Glomerular visceral epithelial cell (primary cell): ENCODE measurements around the gene KMT2B.

ENCODE experiments used
- DNase-seq: peaks from one replicate; pipeline ENCODE4 v3.0.0-alpha.2; 2016; ENCODE audit errors: extremely low spot score

Gene KMT2B

GRCh38 chr19:35725216-35725861, 7.5 kb downstream of the KMT2B start:
- DNase-seq = no peak

- no peak for DNase-seq
Observed at GRCh38 chr19:35727053-35727955, 9.5 kb downstream of the KMT2B start.

- DNase-seq = no peak
Observed at GRCh38 chr19:35727956-35728706, 10.3 kb downstream of the KMT2B start.

GRCh38 chr19:35729021-35729420, 11.2 kb downstream of the KMT2B start:
- no peak for DNase-seq

- DNase-seq = no peak
Observed at GRCh38 chr19:35729763-35730162, 12.0 kb downstream of the KMT2B start.

- DNase-seq = no peak
Observed at GRCh38 chr19:35730326-35730725, 12.5 kb downstream of the KMT2B start.

GRCh38 chr19:35731353-35731752, 13.6 kb downstream of the KMT2B start:
- DNase-seq = no peak

GRCh38 chr19:35731779-35732405, 14.1 kb downstream of the KMT2B start:
- DNase-seq = no peak

GRCh38 chr19:35732540-35733179, 14.9 kb downstream of the KMT2B start:
- no peak for DNase-seq

GRCh38 chr19:35733180-35734125, 15.7 kb downstream of the KMT2B start:
- no peak for DNase-seq

GRCh38 chr19:35734273-35734672, 16.5 kb downstream of the KMT2B start:
- no peak for DNase-seq

- DNase-seq = no peak
Observed at GRCh38 chr19:35734889-35735288, 17.1 kb downstream of the KMT2B start.

- no peak for DNase-seq
Observed at GRCh38 chr19:35736913-35737886, 19.4 kb downstream of the KMT2B start.

GRCh38 chr19:35738021-35738886, 20.5 kb downstream of the KMT2B start:
- DNase-seq = no peak

- DNase-seq = no peak
Observed at GRCh38 chr19:35738887-35739229, 21.1 kb downstream of the KMT2B start.

- DNase-seq = no peak
Observed at GRCh38 chr19:35739275-35740107, 21.7 kb downstream of the KMT2B start.

- DNase-seq = no peak
Observed at GRCh38 chr19:35740108-35740422, 22.3 kb downstream of the KMT2B start.
